ENCODE measurements around the gene HSD17B12. TPM values are rescaled to one million over a fixed set of nuclear protein-coding genes. Genes with fewer than 3 reads are reported as not detected.
A peak's percentile ranks its signal among the peaks of the same experiment; 100 is the strongest.

The HSD17B12 gene
- total and polyA plus RNA-seq, 11 donors, result 40.5 to 114 (median 70.0) TPM

DNA sequence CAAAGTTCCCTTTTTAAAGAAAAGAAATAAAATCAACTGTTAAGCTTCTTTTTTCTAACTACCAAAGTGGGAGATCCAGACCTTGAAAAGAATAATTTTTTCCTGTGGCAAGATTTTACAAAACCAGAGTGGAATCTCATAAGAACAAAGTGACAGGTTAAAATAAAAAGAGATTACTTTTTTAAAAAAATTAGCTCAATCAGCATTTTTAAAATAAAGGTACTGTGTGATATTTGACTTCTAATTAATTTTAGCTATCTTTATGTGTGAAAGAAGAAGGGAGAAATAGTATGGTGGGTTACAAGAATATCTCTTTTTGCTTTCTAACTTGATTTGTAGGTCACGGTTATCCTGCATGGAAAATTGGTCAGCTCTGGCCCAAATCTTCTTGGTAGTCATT lies 107.3 kb downstream of the HSD17B12 start:
- TF ChIP-seq CTCF (IDR thresholded peaks at IDR 0.05), result no peak
- no peak for TF ChIP-seq POLR2A (IDR thresholded peaks at IDR 0.05)
- no peak overlapping the region for H3K4me3 ChIP-seq
- peaks cover 0 to 9% (median 0%) of the 10 kb centered on the region in 9 donors for H3K36me3 ChIP-seq
- H3K27me3 ChIP-seq, result no peaks in the 10 kb centered on the region
- no peak for DNase-seq
- no peak for ATAC-seq
- intact Hi-C loops (cut with DNase I), result no loop called here
- peaks cover 0 to 26% (median 9%) of the 10 kb centered on the region in 12 donors for H3K9me3 ChIP-seq
- 93 to 99% (median 95%) methylated on average over 1 of the region's 1 CpG for WGBS, 4 donors
- peak overlapping the region in 1 of 12 donors; percentile 57 for H3K27ac ChIP-seq
- peaks cover 0 to 5% (median 0%) of the 10 kb centered on the region in 12 donors for H3K4me1 ChIP-seq

GRCh38 chr11:43788421-43788820 lies 107.9 kb downstream of the HSD17B12 start:
- intact Hi-C loops (cut with DNase I), result no loop called here
- peaks cover 0 to 20% (median 8%) of the 10 kb centered on the region in 12 donors for H3K9me3 ChIP-seq
- no peaks in the 10 kb centered on the region for H3K27me3 ChIP-seq
- WGBS, 4 donors, result 44 to 50% (median 47%) methylated on average over 3 of the region's 3 CpGs
- H3K4me1 ChIP-seq, result peaks cover 0 to 5% (median 0%) of the 10 kb centered on the region in 12 donors
- H3K36me3 ChIP-seq, result peaks cover 0 to 9% (median 0%) of the 10 kb centered on the region in 9 donors
- peak in 1 of 4 donors; percentile 77 for ATAC-seq
- TF ChIP-seq CTCF (IDR thresholded peaks at IDR 0.05) (no peak), POLR2A (IDR thresholded peaks at IDR 0.05) (no peak)
- peak in 2 of 5 donors; percentile 9 to 20 for DNase-seq
- H3K27ac ChIP-seq, result peak overlapping the region in 1 of 12 donors; percentile 57
- H3K4me3 ChIP-seq, result no peak overlapping the region

DNA sequence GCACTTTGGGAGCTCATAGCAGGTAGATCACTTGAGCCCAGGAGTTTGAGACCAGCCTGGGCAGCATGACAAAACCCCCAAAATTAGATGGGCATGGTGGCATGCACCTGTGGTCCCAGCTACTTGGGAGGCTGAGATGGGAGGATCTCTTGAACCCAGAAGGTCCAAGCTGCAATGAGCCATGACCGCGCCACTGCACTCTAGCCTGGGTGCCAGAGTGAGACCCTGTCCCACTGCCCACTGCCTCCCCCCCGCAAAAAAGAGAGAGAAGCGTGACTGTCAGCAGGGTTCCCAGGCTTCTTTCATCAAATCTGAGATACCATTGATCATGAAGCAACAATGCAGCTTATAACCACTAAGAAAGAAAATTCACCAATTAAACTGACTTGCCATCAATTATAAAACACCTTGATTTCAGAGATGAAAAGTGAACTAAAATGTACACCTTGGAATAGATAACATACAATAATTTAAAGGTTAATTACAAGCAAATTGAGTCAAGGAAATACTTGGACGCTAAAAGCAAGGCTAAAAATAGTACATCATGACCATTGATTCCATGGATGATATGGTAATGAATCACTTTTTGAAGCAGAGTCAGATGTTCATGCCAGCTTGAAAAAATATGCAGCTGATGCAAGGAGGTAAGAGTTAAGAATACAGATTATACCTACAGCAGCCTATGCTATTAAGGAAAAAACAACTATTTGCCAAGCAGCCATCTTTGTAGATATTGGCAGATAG lies 109.3 kb downstream of the HSD17B12 start:
- H3K27me3 ChIP-seq, result no peaks in the 10 kb centered on the region
- peaks cover 0 to 9% (median 0%) of the 10 kb centered on the region in 9 donors for H3K36me3 ChIP-seq
- ATAC-seq (no peak), DNase-seq (no peak)
- WGBS, 4 donors, result 73 to 84% (median 81%) methylated on average over 4 to 5 of the region's 5 CpGs
- H3K4me1 ChIP-seq, result peaks cover 0 to 5% (median 0%) of the 10 kb centered on the region in 12 donors
- H3K27ac ChIP-seq, result no peak overlapping the region
- no peak overlapping the region for H3K4me3 ChIP-seq
- no peak for TF ChIP-seq POLR2A (IDR thresholded peaks at IDR 0.05)
- TF ChIP-seq CTCF (IDR thresholded peaks at IDR 0.05), result no peak
- intact Hi-C loops (cut with DNase I), result loop anchor here in 1 of 10 donors (10.0 kb wide), 1 partner anchor 55 kb away; no protein-coding TSS in a partner anchor
- H3K9me3 ChIP-seq, result peaks cover 0 to 5% (median under 1%) of the 10 kb centered on the region in 12 donors

- no peak overlapping the region for H3K4me3 ChIP-seq
- H3K27ac ChIP-seq, result no peak overlapping the region
- ATAC-seq (no peak), DNase-seq (no peak)
- H3K27me3 ChIP-seq, result no peaks in the 10 kb centered on the region
- intact Hi-C loops (cut with DNase I), result loop anchor here in 1 of 10 donors (10.0 kb wide), 1 partner anchor 56 kb away; no protein-coding TSS in a partner anchor
- H3K36me3 ChIP-seq, result peaks cover 0 to 9% (median 0%) of the 10 kb centered on the region in 9 donors
- peaks cover 0 to 5% (median 0%) of the 10 kb centered on the region in 12 donors for H3K4me1 ChIP-seq
- 94 to 100% (median 96%) methylated on average over 4 of the region's 4 CpGs for WGBS, 4 donors
- no peaks in the 10 kb centered on the region for H3K9me3 ChIP-seq
- no peak for TF ChIP-seq POLR2A (IDR thresholded peaks at IDR 0.05)
Measured at GRCh38 chr11:43790444-43790794, 109.9 kb downstream of the HSD17B12 start.
